HG03558 (cell line): Measurements from ENCODE around the gene SH2D3A.
A peak's percentile ranks its signal among the peaks of the same experiment; 100 is the strongest.

Experiments
- ATAC-seq: cut with Tn5 transposase; IDR thresholded peaks from one replicate; pipeline ENCODE4 v1.9.1; 2021; ENCODE audit warnings: moderate number of reproducible peaks; ENCODE audit not compliant: unreplicated experiment; ENCODE audit errors: extremely low read depth

Gene SH2D3A

DNA sequence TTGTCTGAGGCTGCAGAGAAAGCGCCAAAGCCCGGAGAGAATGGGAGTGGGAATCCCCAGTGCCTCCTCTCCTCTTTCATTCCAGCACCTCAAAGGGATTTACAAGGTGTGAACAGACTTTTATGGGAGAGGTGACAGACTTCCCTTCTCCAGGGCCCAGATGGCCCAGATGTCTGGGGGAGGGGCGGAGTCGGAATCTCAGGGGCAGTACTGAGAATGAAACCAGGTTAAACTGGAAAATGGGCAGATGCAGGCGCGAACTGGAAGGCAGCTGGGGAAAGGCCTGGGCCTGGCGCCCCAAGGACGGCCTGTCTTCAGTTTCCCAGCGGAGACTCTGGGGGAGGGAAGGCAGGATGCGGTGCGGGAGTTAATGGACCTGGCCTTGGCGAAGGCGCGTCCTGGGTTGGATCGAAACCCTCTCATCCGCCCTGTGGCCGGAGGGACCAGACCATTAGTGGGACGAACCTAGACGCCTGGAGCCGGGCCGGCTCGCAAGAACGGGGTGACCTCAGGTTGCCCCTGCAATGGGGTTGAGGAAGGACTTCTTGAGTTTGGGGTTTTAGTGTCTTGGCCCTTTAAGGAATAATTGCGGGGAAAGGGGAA is 28.3 kb downstream of the SH2D3A start:
- ATAC-seq = no peak

DNA sequence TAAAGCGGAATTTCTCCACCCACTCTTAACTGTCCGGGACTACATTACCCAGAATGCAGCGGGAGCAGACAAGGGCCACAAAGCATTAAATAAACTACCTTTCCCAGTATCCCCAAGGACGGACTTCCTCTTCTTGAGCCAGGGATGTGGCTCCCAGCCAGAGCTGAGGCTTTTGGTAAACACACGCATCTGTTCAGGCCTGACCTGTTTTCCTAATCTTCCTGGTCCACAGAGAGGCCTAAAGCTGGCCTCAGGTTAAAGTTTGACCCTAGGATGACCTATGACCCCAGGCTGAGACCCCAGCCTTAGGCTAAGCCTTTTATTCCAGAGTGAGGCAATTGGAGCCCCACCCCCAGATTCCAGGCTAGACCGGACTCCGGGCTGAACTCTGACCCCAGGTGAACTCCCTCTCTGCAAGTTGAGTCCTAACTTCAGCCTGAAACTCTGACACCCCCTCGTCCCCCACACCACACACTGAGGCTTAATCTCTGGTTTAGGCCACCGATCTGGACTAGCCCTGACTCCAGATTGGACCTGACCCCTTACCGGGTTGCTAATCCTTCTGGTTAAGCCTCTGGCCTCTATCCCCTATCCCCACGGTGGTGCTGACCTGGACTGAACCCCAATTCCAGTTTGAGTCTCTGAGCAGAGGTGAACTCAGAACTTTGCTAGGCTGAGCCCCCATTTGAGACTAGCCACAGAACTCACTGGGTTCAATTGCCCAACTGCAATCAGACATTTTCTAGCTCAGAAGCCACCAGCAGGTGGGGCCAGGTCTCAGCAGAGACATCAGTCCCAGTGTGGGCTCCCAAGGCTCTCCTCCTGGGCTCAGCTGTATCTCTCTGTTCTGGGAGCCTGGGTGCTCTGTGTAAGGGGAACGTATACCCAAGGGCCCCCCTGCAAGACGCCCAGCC is 29.1 kb downstream of the SH2D3A start:
- no peak for ATAC-seq

DNA sequence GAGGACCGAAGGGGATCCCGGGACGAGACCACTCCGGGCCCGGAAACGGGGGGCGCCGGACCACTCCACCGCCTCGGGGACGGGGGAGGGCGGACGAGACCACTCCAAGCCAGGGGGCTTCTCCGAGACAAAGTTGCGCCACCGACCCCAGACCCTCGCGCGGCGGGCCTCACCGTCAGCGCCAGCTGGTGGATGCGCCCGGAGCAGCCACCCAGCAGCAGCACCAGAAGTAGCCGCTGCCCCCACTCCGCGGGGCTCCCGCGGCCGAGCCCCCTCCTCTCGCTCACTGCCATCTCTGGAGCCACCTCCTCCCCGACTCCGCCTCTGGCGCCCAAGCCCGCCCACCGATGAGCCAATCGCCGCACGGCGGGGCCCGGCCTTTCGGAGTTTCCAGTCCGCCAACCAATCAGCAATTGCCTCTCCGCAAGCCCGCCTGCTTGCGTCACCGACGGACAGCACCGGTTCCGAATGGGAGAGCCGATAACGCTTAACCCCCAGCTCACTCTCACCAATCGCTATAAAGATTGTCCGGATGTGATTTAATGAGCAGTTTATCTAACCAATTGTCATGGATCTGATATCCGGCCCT is 29.9 kb downstream of the SH2D3A start, which contains the start of gene GPR108:
Gene GPR108, minus strand, starts transcription at position 297 of the 589 bp plus-strand sequence. Its CDS starts 4 bp downstream, at position 293.
- peak; percentile 42 for ATAC-seq

DNA sequence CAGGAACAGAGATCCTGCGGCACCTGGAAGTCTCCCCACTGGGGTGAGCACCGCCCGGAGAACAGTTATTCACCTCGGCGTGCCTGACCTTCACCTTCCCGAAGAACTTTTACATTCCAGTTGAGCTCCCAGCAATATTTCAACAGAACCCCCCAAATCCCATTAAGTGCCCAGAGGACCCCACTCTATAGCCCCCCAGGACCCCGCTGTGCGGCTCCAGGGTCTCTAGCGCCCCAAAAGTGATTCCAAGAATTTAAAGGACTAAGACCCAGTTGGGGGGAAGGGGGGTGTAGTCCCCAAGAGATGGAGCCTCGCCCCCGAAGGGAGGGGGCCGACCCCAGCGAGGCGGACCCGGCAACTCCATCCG is 30.3 kb downstream of the SH2D3A start:
- no peak for ATAC-seq

DNA sequence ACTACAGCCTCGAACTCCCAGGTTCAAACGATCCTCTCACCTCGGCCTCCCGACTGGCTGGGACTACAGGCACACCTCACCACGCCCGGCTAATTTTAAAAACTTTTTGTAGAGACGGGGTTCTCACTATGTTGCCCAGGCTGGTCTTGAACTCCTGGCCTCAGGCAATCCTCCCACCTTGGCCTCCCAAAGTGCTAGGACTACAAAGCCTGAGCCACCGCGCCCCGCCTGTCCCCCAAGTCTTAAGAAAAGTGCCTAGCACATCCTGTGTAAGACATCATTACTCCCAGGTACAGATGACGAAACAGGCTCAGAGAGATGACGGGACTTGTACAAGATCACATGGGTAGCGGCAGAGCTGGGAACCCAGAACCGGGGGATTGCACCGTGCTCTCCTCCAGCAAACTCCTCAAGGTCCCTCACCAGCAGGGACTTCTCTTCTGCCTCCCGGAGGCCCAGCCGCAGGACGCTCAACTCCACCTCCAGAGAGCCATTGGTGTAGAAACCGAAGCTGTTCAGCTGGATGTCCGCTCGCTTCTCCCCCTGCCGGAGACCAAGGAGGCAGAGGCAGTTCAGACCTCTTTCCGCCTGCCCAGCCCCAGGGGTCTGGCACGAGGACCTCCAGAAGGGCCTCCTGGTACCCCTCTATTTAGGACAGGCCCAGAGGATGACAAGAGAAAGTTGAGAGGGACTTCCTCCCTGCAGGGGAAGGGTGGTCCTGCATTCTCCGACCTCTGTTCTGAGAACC is 30.9 kb downstream of the SH2D3A start:
- ATAC-seq = no peak

DNA sequence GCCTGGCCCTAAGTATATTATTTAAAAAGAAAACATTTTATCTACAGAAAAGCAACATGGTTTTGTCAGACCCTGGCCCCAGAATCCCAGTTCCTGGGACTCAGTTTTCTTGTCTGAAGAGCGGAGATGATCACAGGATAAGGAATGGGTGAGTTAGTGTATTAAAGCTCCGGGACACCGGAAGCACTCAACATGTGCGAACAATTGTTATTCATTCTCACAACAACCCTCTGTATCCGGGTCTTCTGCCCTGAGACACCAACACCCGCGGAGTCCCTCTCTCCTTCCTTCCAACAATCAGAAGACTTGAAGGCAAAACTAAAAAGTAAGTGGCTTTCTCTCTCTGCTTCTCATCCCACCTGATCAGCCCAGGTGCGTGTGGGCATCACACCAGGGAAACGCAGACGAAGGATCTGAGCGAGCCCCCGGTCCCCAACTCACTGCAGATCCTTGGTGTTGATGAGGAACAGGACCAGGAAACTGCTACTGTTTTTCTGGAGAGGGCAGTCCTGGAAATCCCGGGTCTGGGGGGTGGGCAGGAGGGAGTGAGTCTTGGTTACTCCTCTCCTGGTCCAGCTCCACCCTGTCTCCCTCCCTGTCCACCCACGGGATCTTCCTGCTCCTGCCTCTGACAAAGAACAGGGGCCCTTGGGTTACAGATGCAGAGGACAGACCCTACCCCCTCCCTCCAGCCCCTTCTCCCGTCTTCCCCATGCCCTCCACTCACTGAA is 31.9 kb downstream of the SH2D3A start:
- no peak for ATAC-seq

DNA sequence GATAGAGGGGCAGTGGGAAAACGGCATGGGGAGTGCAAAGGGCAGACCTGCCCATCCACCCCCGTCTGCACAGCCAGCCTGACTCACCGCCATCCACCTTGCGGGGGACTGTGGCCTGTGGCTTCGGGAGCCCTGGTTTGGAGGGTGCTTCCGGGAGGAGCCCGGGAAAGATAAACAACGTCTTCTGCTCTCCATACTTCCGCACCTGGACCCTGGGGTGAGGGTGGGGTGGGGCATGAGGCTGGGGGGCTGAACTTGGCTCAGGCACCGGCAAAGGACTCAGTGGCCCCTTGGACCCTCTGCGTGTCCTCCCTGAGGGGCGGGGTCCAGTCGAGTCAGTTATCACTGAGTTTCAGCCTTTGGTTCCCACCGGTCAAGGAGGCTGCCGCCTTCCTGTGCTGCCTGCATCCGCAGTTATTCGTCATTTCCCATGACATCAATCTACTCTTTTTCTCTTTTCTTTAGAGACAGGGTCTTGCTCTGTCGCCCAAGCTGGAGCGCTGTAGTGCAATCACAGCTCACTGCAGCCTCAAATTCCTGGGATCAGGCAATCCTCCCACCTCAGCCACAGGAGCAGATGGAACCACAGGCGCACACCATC is 33.0 kb downstream of the SH2D3A start:
- no peak for ATAC-seq

DNA sequence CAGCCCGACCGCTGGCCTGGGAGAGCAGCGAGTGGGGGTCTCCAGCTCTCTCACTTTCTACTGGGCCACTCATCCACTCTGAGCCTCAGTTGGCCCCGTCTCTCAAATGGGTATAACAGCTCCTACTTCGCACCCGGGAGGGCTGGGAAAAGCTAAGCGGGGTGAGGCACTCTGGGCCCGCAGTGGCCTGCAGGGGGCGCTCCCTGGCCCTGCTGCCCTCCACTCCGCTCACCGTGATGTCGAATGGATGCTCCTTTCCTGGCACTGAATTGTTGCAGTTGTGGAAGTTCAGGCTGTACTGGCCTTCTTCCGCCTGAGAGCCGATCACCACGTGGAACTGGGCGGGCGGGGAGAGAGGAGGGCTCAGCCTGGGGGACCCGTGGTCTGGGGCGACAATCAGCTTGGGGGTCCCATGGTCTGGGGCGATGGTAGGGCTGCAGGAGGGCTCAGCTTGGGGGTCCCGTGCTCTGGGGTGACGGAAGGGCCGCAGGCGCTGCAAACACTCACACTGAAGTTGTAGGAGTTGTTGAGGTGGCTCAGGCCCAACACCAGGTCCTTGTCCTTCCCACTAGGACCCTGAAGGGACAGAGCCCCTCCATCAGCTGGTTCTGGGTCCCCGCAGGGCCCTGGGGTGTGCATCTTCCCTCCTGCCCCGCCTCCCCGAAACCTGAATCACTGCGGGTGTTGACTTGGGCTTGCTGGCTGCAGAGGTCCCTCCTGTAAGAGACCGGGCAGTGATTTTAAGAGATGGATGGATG is 33.7 kb downstream of the SH2D3A start:
- ATAC-seq = no peak

DNA sequence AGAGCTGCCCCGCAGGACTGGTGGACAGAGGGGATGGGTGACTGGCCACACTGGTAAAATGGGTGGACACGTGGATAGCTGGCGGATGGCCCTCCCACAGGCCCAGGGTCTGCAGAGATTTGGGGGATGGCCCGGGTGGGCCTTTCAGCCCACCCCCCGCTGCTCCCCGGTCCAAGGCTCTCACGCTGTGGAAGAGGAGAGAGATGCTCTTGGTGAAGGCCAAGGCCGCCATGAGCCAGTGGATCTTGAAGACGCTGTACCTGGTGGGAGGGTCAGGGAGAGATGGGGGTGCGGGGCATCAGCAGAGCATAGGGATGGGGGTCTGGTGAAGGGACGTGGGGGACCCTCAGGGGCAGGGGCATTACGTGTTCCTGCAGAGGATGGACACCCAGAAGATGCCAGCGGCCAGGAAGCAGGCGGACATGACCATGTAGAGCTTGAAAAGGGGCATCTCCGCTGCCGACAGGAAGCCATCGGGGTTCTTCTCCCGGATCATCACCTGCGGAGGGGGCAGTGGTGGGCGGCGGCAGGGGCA is 34.4 kb downstream of the SH2D3A start:
- no peak for ATAC-seq

DNA sequence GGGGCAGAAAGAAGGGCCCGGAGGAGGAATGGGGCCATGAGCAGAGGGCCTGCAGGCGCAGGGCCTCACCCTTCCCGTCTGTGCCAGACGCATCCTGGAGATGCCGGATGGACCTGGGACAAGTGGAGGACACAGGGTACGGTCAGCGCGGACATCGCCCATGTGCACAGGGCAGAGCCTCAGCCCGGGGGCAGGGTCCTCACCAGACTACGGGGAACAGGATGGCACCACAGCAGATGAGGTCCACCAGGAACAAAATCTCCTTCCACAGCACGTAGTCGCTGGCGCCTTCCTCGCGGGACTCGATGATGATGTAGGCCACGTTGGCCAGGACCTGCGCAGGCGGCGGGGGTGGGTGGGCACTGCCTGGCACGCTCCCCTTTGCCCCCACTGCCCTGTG is 35.4 kb downstream of the SH2D3A start:
- no peak for ATAC-seq

DNA sequence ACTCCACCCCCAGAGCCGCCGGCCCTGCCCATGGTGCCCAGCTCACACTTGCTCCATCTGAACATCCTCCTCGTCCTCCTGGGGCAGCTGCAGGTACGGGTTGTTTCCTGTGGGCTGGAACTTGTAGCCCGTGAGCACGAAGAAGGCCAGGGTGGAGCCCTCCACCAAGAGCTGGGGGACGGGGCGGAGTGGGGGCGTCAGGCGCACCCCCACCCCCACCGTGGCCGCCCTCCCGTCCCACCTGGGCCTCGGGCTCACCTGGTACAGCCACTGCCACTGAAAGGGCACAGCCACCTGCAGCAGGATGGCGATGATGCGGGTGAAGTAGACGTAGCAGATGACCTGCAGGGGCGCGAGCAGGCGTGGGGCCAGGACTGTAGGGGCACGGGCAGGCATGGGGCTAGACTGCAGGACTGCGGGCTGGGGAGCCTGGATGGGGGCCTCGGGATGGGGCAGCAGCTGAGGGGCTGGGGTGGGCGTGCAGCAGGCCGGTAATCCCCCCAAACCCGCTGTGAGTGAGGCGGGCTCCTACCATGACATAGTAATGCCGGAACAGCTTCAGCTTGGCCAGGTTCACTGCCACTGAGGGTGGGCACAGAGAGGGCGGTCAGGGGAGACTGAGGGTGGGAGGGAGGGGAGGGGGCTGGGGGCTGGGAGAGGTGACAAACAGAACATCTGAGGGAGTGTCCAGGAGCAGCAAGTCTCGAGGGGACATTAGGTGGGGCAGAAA is 36.1 kb downstream of the SH2D3A start:
- ATAC-seq = no peak

DNA sequence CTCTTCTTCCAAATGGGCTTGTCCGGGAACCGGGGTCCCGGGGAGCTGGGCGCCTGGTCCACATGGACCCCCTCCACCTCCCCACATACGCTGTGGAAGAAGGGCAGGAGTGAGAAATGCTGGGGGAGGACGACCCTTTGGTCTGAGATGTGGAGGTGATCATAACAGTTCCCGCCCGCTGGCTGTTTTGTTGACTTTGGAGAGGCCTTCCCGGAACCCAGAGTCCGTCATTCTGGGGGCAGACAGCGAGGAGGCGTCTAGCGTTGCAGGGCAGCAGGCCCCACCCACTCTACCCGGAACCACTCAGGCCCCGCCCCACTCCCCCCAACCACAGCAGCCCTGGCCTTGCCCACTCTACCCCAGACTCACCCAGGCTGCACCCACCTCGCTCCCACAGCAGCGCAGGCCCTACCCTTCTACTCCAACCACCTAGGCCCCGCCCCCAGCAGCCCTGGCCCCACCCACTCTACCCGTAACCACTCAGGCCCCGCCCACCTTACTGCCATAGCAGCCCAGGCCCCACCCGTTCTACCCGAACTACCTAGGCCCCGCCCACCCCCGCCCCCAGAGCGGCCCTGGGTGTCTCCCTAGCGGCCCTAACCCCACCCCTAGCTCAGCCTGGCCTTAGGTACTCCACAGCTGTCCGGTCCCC is 37.0 kb downstream of the SH2D3A start:
- no peak for ATAC-seq

DNA sequence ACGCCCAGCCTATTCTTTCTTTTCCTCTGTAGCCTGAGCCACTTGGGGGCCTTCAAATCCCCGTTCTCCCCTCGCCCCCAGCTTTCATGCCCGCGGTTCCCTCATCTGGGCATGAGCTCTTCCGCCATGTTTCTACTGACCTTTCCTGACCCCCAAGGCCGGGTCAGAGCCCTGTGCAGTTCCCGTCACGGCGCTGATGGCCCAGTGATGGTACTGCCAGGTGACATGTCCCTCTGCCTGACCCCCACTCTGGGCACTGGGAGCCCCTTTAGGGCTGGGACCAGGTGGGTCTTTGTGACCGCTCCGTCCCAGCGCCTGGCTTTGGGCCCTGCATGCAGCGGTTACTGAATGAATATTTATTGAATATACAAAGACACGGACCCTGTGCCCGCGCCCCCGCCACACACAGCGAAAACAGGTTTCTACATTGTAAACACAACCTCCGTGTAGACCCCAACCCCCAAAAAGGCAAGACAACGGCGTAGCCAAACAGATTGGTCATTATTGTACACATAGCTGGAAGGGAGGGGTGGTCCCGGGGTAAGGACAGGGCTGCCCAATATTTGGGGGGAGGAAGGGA is 37.6 kb downstream of the SH2D3A start:
- ATAC-seq = no peak

DNA sequence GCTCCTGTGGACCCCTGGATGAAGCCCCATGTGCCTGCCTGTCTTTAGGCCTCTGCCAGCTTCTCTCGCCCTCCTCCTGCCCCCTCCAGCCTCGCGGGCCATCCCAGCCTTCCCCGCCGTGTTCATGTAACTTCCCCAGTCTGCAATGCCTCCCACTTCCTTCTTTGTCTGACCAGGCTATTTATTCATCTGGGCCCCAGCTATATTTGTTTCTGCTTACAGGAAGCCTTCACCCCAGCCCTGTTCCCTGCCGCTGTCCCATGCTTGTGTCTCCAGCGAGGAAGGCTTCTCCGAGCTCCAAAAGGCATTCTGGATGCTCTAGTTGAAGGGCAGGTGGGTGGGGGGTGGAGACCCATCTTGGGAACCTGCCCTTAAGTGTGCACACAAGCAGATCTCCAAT is 38.9 kb downstream of the SH2D3A start:
- ATAC-seq = no peak

DNA sequence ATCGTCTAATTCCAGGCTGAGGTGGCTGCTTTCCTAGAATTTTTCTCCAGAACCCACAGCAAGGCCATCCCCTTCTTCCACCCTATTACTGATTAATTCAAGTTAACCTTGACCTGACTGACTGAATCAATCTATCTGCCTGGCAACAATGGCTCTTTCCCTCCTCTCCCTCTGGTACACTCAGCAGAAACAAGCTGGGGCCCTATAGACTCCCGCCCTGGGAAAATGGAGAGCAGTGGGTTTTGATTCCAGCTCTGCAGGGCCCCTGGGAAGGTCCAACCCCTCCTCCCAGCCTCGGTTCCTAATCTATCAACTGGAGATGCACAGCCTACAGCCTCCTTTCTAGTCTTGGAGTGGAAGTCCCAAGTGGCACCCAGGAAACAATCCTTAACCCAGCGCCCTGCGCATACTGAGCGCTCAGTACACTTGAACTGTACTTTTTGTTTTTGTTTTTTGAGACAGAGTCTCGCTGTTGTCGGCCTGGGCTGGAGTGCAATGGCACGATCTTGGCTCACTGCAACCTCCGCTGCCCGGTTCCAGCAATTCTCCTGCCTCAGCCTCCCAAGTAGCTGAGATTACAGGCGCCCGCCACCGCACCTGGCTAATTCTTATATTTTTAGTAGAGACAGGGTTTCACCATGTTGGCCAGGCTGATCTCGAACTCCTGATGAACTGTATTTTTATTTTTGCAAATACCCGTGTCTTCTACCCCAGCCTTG is 41.6 kb downstream of the SH2D3A start:
- no peak for ATAC-seq

DNA sequence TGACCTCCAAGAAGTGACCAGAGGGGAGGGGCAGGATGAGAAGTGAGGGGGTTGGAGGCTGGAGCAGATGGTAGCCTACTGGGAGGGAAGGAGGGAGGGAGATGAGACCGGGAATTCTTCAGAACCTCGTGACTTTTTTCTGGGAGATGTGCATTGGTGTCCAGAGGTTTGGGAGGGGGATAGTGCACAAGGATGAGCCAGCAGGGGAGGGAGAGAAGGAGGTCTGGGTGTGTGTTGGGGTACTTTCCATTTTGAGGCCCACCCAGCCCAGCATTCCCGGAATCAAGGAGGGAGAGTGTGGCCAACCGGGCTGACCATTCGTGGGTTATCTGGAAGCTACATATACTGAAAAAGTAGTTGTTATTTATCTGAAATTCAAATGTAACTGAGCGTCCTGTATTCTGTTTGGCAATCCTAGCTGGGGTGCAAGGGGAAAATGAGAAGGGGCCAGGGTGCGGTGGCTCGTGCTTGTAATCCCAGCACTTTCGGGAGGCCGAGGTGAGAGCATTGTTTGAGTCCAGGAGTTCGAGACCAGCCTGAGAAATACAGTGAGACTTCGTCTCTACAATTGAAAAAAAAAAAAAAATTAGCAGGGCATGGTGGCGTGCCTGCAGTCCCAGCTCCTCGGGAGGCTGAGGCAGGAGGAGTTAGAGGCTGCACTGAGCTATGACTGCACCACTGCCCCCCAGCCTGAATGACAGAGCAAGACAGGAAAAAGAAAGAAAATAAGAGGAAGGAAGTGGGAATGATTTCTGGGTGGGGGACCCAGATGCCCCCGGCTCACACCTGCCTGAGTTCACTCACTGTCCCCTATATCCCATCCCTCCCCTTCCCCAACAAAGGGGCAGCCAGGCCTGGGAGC is 42.4 kb downstream of the SH2D3A start:
- no peak for ATAC-seq
